Pancreas (tissue), 10 donors: Measurements from ENCODE around the gene PPARD. TPM values are rescaled to one million over a fixed set of nuclear protein-coding genes. Genes with fewer than 3 reads are reported as not detected.
A peak's percentile ranks its signal among the peaks of the same experiment; 100 is the strongest.

Source experiments
- ATAC-seq, 4 donors: fragments of 200-7000 bp; cut with Tn5 transposase; one replicate each; pipeline versions ENCODE4 v1.8.0 to v1.9.1; 2020; ENCODE audit warnings: mild to moderate bottlenecking in 4 of 4, moderate library complexity in 4 of 4
- DNase-seq, 6 donors: peaks; one replicate each; pipeline ENCODE4 v3.0.0-alpha.2; 2020
- FAIRE-seq: peaks from 2 replicates; lab custom pipeline; 2012; peaks lifted over from hg19 to GRCh38; lab: Jason Lieb, UNC
- H3K27ac ChIP-seq, 4 donors: fragments of 200-600 bp; sonication (generic); 1 replicate in 3 of 4; 2 replicates in 1 of 4; pipeline versions ENCODE4 v1.5.0 to v1.8.0; 2020
- H3K27me3 ChIP-seq, 4 donors: fragments of 200-600 bp; one replicate each; pipeline ENCODE4 v1.8.0; 2021
- H3K36me3 ChIP-seq, 3 donors: fragments of 200-600 bp; sonication (generic) in 1 of 3; one replicate each; pipeline versions ENCODE4 v1.5.0 to v1.8.0; 2020 to 2021
- H3K4me1 ChIP-seq, 3 donors: fragments of 200-600 bp; one replicate each; pipeline ENCODE4 v1.8.0; 2021
- H3K4me3 ChIP-seq, 4 donors: fragments of 200-600 bp; sonication (generic) in 2 of 4; one replicate each; pipeline versions ENCODE4 v1.5.0 to v1.8.0; 2020 to 2021
- H3K9me3 ChIP-seq, 4 donors: fragments of 200-600 bp; one replicate each; pipeline ENCODE4 v1.8.0; 2021
- CTCF ChIP-seq, 4 donors: fragments of 200-600 bp; sonication (generic) in 3 of 4; IDR thresholded peaks; one replicate each; pipeline versions ENCODE4 v1.5.0 to v1.8.0; 2021; ENCODE audit warnings: antibody characterized with exemption in 4 of 4
- WGBS, 2 donors: extraction: QIAGEN DNeasy Blood & Tissue Kit; methylation state at CpG; one replicate each; pipeline ENCODE4 v1.1.7; 2013; 5-methylcytosine and 5-hydroxymethylcytosine counted together
- intact Hi-C, 3 donors: fragments of 100-400 bp; cut with DNase I; formaldehyde crosslinking; loops; one replicate each; pipeline versions ENCODE4 v1.11.1 to v1.14.2; 2022
- polyA plus RNA-seq, 2 donors: library from polyadenylated mRNA; stranded (reverse); fragments of 200-250 nt; gene quantifications; one replicate each; pipeline ENCODE4 v1.2.3, GENCODE V29; 2013
- total RNA-seq, 6 donors: library from RNA; stranded (reverse); fragmentation: NEBNext Ultra II Directional in 4 of 6; extraction: Animal tissue kit (Norgen Biotek cat#: 25700) in 4 of 6; gene quantifications; one replicate each; pipeline versions ENCODE4 v1.2.1 to v1.2.4, GENCODE V29; 2021 to 2023
- donor health status: healthy with polysubstance abuse.
- donor health status: DM: no; HTN: no; CAD: no; lungs with moderate emphysema.
- donor health status: DM: no; HTN: no; CAD: no.
- donor health status: control.
- donor health status: control.
- donor health status: Bipolar disorder and iron deficiency.
- donor health status: DM: yes; HTN: yes; CAD: no.
- donor health status: DM: no; HTN: no; CAD: no.
- donor health status: DM: no; HTN: no; CAD: no.
- donor health status: DM: yes; HTN: yes; CAD: no.

Gene PPARD
- total and polyA plus RNA-seq, 8 donors = 4.4 to 14.1 (median 8.2) TPM

DNA sequence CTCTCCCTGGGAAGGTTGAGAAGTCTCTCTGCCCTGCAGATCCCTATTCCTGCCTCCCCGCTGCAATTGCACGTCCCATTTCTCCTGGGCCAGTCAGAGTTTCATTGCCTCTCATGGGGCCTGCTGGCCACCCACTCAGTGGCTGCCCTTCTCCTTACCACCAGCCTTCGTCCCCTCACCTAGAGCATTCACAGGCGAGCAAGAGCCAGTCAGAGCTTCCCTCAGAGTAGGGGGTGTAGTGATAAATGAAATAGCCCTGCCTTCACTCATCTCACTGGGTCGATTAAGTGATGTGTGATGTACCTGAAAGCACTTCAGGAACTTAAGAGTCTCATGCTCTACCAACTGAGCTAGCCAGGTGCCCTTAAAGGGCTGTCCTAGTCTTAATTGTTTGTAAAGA is 57.8 kb downstream of the PPARD start:
- DNase-seq = no peak
- WGBS, 2 donors = 96 to 98% methylated on average over 5 of the region's 5 CpGs
- no peak for FAIRE-seq
- ATAC-seq = no peak
- Histone ChIP-seq H3K9me3 (no peaks in the 10 kb centered on the region), H3K4me3 (no peak overlapping the region), H3K36me3 (no peaks in the 10 kb centered on the region), H3K4me1 (peaks cover 18 to 28% (median 21%) of the 10 kb centered on the region in 3 donors), H3K27ac (peak overlapping the region in 2 of 4 donors; percentile 46 to 57), H3K27me3 (no peaks in the 10 kb centered on the region)
- TF ChIP-seq CTCF (IDR thresholded peaks at IDR 0.05) = no peak
- intact Hi-C loops = no loop called here

DNA sequence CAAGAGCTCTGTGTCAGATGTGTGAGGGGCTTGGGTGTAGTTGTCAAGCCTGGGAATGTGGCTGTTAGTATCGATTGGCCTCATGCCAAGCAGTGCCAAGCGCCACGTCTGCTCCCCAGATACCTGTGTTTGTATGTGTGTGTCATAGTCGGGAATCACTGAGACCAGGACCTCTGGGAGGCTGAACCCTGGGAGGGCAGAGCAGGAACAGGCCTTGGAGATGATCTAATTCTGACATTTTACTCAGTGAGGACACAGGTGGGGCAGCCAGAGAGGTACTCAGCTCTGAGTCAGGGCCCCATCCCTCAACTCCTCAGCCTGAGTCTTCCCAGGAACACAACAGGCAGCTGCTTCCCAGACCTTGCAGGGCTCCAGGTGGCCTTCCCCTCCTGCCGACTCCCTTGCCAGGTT is 58.5 kb downstream of the PPARD start:
- Histone ChIP-seq H3K36me3 (no peaks in the 10 kb centered on the region), H3K27ac (peak overlapping the region in 2 of 4 donors; percentile 46 to 57), H3K27me3 (no peaks in the 10 kb centered on the region), H3K9me3 (no peaks in the 10 kb centered on the region), H3K4me3 (no peak overlapping the region), H3K4me1 (peaks cover 18 to 28% (median 21%) of the 10 kb centered on the region in 3 donors)
- TF ChIP-seq CTCF (IDR thresholded peaks at IDR 0.05) = no peak
- DNase-seq (peak in 4 of 6 donors; percentile 36 to 68 (median 50)), ATAC-seq (peak; percentile 42 to 64 (median 48)), FAIRE-seq (no peak)
- WGBS, 2 donors = 18 to 36% methylated on average over 5 of the region's 5 CpGs
- intact Hi-C loops = no loop called here

DNA sequence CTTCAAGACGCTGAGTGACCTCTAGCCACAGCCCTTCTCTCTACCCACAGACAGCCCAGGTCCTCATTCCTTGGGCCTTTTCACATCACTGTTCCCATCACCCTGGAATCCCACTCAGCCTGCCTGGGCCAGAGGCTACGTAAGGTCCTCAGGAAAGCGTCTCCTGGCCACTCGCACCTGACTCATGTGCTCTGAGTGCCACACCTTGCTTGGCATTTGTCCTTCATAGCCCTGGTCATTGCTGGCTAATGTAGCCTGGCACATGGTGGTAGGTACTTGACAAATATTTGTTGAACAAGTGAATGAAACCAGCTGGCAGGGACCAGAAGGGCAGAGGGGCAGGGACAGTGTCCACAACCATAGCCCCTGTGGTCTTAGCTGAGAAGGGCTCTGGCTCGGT is 59.2 kb downstream of the PPARD start:
- peaks cover 17 to 27% (median 21%) of the 10 kb centered on the region in 3 donors for H3K4me1 ChIP-seq
- WGBS, 2 donors = 60 to 64% methylated on average over 5 of the region's 5 CpGs
- no peaks in the 10 kb centered on the region for H3K36me3 ChIP-seq
- DNase-seq (peak in 4 of 6 donors; percentile 52 to 63 (median 59)), FAIRE-seq (no peak), ATAC-seq (peak; percentile 75 to 86 (median 80))
- H3K4me3 ChIP-seq = no peak overlapping the region
- TF ChIP-seq CTCF (IDR thresholded peaks at IDR 0.05) = no peak
- intact Hi-C loops = no loop called here
- H3K9me3 ChIP-seq = no peaks in the 10 kb centered on the region
- H3K27me3 ChIP-seq = no peaks in the 10 kb centered on the region
- H3K27ac ChIP-seq = peak overlapping the region in 2 of 4 donors; percentile 46 to 57

GRCh38 chr6:35402136-35402855 is 59.9 kb downstream of the PPARD start:
- Histone ChIP-seq H3K27ac (peak overlapping the region in 2 of 4 donors; percentile 12 to 31), H3K27me3 (no peaks in the 10 kb centered on the region), H3K4me3 (no peak overlapping the region), H3K4me1 (peaks cover 13 to 23% (median 21%) of the 10 kb centered on the region in 3 donors), H3K36me3 (no peaks in the 10 kb centered on the region), H3K9me3 (no peaks in the 10 kb centered on the region)
- DNase-seq (peak in 3 of 6 donors; percentile 56 to 61 (median 58)), ATAC-seq (peak; percentile 72 to 92 (median 78)), FAIRE-seq (no peak)
- TF ChIP-seq CTCF (IDR thresholded peaks at IDR 0.05) = no peak
- intact Hi-C loops = no loop called here
- 68 to 69% methylated on average over 8 of the region's 8 CpGs for WGBS, 2 donors

- Histone ChIP-seq H3K4me3 (no peak overlapping the region), H3K4me1 (peaks cover 13 to 23% (median 21%) of the 10 kb centered on the region in 3 donors), H3K27me3 (no peaks in the 10 kb centered on the region), H3K36me3 (no peaks in the 10 kb centered on the region), H3K9me3 (no peaks in the 10 kb centered on the region), H3K27ac (peak overlapping the region in 1 of 4 donors; percentile 12)
- FAIRE-seq (no peak), DNase-seq (no peak), ATAC-seq (no peak)
- 51 to 56% methylated on average over 5 of the region's 5 CpGs for WGBS, 2 donors
- TF ChIP-seq CTCF (IDR thresholded peaks at IDR 0.05) = no peak
- intact Hi-C loops = no loop called here
Observed at GRCh38 chr6:35402856-35403191, 60.5 kb downstream of the PPARD start.
